Measurements from ENCODE around the gene PSMC3.

DNA sequence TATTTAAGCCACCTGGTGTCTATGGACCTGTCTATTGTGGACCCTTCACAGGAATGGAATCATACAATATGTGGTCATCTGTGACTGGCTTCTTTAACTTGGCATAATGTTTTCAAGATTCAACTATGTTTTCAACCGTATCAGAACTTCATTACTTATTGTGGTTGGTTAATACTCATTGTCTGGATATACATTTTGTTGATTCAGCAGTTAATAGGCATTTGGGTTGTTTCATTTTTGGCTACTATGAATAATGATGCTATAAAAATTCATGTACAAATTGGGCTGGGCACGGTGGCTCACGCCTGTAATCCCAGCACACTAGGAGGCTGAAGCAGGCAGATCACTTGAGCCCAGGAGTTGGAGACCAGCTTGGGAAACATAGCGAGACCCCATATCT, 25.2 kb upstream of the PSMC3 start:
- TF ChIP-seq, protein P1, sequence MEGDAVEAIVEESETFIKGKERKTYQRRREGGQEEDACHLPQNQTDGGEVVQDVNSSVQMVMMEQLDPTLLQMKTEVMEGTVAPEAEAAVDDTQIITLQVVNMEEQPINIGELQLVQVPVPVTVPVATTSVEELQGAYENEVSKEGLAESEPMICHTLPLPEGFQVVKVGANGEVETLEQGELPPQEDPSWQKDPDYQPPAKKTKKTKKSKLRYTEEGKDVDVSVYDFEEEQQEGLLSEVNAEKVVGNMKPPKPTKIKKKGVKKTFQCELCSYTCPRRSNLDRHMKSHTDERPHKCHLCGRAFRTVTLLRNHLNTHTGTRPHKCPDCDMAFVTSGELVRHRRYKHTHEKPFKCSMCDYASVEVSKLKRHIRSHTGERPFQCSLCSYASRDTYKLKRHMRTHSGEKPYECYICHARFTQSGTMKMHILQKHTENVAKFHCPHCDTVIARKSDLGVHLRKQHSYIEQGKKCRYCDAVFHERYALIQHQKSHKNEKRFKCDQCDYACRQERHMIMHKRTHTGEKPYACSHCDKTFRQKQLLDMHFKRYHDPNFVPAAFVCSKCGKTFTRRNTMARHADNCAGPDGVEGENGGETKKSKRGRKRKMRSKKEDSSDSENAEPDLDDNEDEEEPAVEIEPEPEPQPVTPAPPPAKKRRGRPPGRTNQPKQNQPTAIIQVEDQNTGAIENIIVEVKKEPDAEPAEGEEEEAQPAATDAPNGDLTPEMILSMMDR (IDR thresholded peaks at IDR 0.05), result no peak
- no peak for TF ChIP-seq POLR2A (IDR thresholded peaks at IDR 0.05)

All from esophagus squamous epithelium (tissue), 4 donors.